Lower leg skin (tissue), 4 donors: ENCODE data around the gene RAD9A. TPM values are rescaled to one million over a fixed set of nuclear protein-coding genes. Genes with fewer than 3 reads are reported as not detected.

Experiments
- DNase-seq, 2 donors: peaks; one replicate each; pipeline ENCODE4 v3.0.0-alpha.2; 2019; ENCODE audit warnings: low spot score in 2 of 2
- H3K4me3 ChIP-seq: fragments of 200-600 bp; sonication (generic); 2 replicates; pipeline ENCODE4 v1.5.1; 2017; ENCODE audit warnings: mild to moderate bottlenecking, low read depth; ENCODE audit not compliant: poor library complexity, severe bottlenecking
- CTCF ChIP-seq, 3 donors: fragments of 450-650 bp; IDR thresholded peaks; one replicate each; pipeline ENCODE4 v1.5.1; 2016; ENCODE audit warnings: antibody characterized with exemption in 3 of 3, mild to moderate bottlenecking in 3 of 3, moderate library complexity in 2 of 3
- POLR2A ChIP-seq, 2 donors: fragments of 450-650 bp; IDR thresholded peaks; one replicate each; pipeline ENCODE4 v1.6.1; 2016 to 2017; ENCODE audit warnings: antibody characterized with exemption in 2 of 2, mild to moderate bottlenecking in 1 of 2, moderate library complexity in 1 of 2
- WGBS, 2 donors: methylation state at CpG; one replicate each; pipeline ENCODE4 v1.1.5; 2018; 5-methylcytosine and 5-hydroxymethylcytosine counted together
- intact Hi-C: fragments of 100-400 bp; cut with DNase I; formaldehyde crosslinking; loops from one replicate; pipeline ENCODE4 v1.15.0; 2023; ENCODE audit warnings: low total_unique reads
- total RNA-seq, 4 donors: library from RNA; depleted of rRNA; stranded (reverse); fragments of >200 nt; gene quantifications; one replicate each; pipeline ENCODE4 v1.1.0, GENCODE V29; 2016

Gene RAD9A
- 10 to 100 TPM; 24.9 to 28.5 (median 27.2) TPM for total RNA-seq

- intact Hi-C loops = loop anchor here (10.0 kb wide), 1 partner anchor 113 kb away; the partner anchor contains the start of genes CDK2AP2 and PITPNM1
- TF ChIP-seq POLR2A (IDR thresholded peaks at IDR 0.05) (no peak), CTCF (IDR thresholded peaks at IDR 0.05) (peak in 1 of 3 donors; percentile 5)
- peak within 1 kb of the TSS; percentile 65 for H3K4me3 ChIP-seq
- peak; percentile 92 to 99 for DNase-seq
- WGBS, 2 donors = 0% methylated on average over 28 to 48 of the region's 75 CpGs
Observed at GRCh38 chr11:67391304-67392182, at the start of gene RAD9A. Gene RAD9A, plus strand, starts transcription at chr11:67391986. Its CDS starts 59 bp downstream, at chr11:67392045.

- intact Hi-C loops = no loop called here
- DNase-seq = no peak
- 90 to 93% methylated on average over 4 of the region's 4 CpGs for WGBS, 2 donors
- H3K4me3 ChIP-seq = no peak overlapping the region
- no peak for TF ChIP-seq CTCF (IDR thresholded peaks at IDR 0.05)
Observed at GRCh38 chr11:67344264-67344663, 47.5 kb upstream of the RAD9A start.

- 60 to 69% methylated on average over 8 of the region's 8 CpGs for WGBS, 2 donors
- TF ChIP-seq CTCF (IDR thresholded peaks at IDR 0.05) (no peak), POLR2A (IDR thresholded peaks at IDR 0.05) (no peak)
- no peak for DNase-seq
- H3K4me3 ChIP-seq = no peak overlapping the region
- intact Hi-C loops = no loop called here
Observed at GRCh38 chr11:67345247-67345919, 46.4 kb upstream of the RAD9A start.

- intact Hi-C loops = no loop called here
- TF ChIP-seq CTCF (IDR thresholded peaks at IDR 0.05) (no peak), POLR2A (IDR thresholded peaks at IDR 0.05) (no peak)
- DNase-seq = no peak
- H3K4me3 ChIP-seq = no peak overlapping the region
- 49 to 50% methylated on average over 7 of the region's 7 CpGs for WGBS, 2 donors
Observed at GRCh38 chr11:67345920-67346819, 45.6 kb upstream of the RAD9A start.

- TF ChIP-seq POLR2A (IDR thresholded peaks at IDR 0.05) = no peak
- TF ChIP-seq CTCF (IDR thresholded peaks at IDR 0.05) = no peak
- H3K4me3 ChIP-seq = no peak overlapping the region
- 78 to 81% methylated on average over 11 of the region's 11 CpGs for WGBS, 2 donors
- intact Hi-C loops = no loop called here
- DNase-seq = no peak
Observed at GRCh38 chr11:67347964-67348749, 43.6 kb upstream of the RAD9A start.
